ENCODE measurements around the gene CAST.
A peak's percentile ranks its signal among the peaks of the same experiment; 100 is the strongest.

GRCh38 chr5:96702503-96703383 lies 40.6 kb downstream of the CAST start:
- TF ChIP-seq POLR2AphosphoS5 (IDR thresholded peaks at IDR 0.05; ENCODE audit: low read depth, low read length): peak; percentile 69
- no peak; the same call in 1 of the 2 replicates for TF ChIP-seq SIN3A (IDR thresholded peaks at IDR 0.05; ENCODE audit: borderline replicate concordance, insufficient read depth, low read length)
- peak; percentile 30; the same call in 1 of the 2 replicates for TF ChIP-seq TAF1 (IDR thresholded peaks at IDR 0.05; ENCODE audit: borderline replicate concordance, insufficient read depth, low read length)
- peak in 1 of 2 experiments; percentile 15; a peak in 1 of 4 replicates for TF ChIP-seq REST (IDR thresholded peaks at IDR 0.05; ENCODE audit: insufficient read depth in 1 of 2, low read depth in 2 of 2, low read length in 2 of 2)
- peak; percentile 65 for TF ChIP-seq FOXP2 (optimal IDR thresholded peaks at IDR 0.05; ENCODE audit: borderline replicate concordance, extremely low read depth, extremely low read length, insufficient read depth)

Data from PFSK-1 (cell line).